Left colon (tissue), 2 donors: ENCODE results near the gene SRGAP1. TPM values are rescaled to one million over a fixed set of nuclear protein-coding genes. Genes with fewer than 3 reads are reported as not detected.

ENCODE experiments used
- ATAC-seq: fragments of 200-7000 bp; cut with Tn5 transposase; one replicate; pipeline ENCODE4 v1.9.1; 2020; ENCODE audit warnings: mild to moderate bottlenecking, moderate library complexity
- DNase-seq, 2 donors: peaks; one replicate each; pipeline ENCODE4 v3.0.0-alpha.2; 2020
- intact Hi-C, 2 donors: fragments of 100-400 bp; cut with DNase I in 1 of 2; cut with micrococcal nuclease in 1 of 2; formaldehyde crosslinking; loops; one replicate each; pipeline versions ENCODE4 v1.11.2 to v1.14.0; 2022; cut with DNase I, micrococcal nuclease
- total RNA-seq, 2 donors: library from RNA; stranded (reverse); fragmentation: NEBNext Ultra II Directional; extraction: Animal tissue kit (Norgen Biotek cat#: 25700); gene quantifications; one replicate each; pipeline ENCODE4 v1.2.1, GENCODE V29; 2021
- donor health status: DM: no; HTN: no; CAD: no.
- donor health status: DM: yes; HTN: yes; CAD: no.

The SRGAP1 gene
- total RNA-seq, 2 donors from 2014 or later = 18.6 to 22.7 TPM

DNA sequence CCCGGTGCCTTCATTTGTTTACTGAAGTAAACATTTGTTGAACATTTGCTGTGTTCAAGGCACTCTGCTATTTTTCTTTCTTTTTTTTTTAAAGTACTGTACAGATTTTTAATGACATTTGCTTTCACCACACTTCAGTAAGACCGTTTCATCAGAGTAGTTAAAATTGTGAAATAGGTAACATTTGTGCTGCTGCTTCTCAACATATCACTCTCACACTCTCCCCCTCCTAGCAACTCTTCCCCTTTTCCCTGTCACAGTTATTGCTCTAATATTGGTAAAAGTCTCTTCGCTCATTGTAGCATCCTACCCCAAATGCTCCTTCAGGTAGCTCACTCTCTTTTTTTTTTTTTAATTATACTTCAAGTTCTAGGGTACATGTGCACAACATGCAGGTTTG is 49.6 kb downstream of the SRGAP1 start:
- intact Hi-C loops = no loop called here
- no peak for DNase-seq
- no peak for ATAC-seq

DNA sequence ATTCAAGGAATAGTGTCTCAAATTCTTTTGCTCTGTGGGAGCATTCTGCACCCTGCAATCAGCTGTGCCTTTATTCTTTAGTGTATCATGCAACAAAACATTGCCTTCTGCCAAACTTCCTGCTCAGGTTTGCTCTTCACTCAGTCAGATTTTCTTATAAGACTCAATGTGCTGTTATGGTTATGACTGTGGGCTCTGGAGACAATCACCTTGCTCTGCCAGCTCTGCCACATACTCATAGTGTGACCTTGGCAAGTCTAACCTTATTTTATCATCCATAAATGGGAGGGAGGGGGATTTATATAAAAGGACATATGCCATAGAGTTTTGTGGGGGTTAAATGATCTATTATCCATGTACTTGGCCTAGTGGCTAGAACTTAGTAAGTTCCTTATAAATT is 51.3 kb downstream of the SRGAP1 start:
- ATAC-seq = no peak
- intact Hi-C loops = no loop called here

DNA sequence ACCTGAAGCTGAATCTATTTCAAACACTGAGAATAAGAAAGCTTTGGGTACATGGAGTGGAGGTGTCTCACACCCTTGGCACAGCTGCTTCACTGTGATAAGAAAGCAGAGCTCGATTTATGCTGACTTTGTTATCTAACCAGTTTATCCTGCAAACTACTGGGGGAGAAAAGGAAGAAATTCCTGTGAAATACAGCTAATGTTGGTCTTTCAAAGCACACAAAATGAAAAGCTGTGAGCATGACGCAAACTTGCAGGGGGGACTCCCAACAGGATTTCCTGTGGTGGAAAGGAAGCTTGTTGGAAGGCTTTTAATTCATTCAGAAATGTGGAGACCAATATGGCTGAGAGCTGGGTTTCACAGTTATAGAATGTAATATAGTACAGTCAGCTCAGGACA is 53.4 kb downstream of the SRGAP1 start:
- intact Hi-C loops = no loop called here
- DNase-seq = no peak
- ATAC-seq = no peak

More for the DNA sequence above, 51.3 kb downstream of the SRGAP1 start:
- no peak for DNase-seq

DNA sequence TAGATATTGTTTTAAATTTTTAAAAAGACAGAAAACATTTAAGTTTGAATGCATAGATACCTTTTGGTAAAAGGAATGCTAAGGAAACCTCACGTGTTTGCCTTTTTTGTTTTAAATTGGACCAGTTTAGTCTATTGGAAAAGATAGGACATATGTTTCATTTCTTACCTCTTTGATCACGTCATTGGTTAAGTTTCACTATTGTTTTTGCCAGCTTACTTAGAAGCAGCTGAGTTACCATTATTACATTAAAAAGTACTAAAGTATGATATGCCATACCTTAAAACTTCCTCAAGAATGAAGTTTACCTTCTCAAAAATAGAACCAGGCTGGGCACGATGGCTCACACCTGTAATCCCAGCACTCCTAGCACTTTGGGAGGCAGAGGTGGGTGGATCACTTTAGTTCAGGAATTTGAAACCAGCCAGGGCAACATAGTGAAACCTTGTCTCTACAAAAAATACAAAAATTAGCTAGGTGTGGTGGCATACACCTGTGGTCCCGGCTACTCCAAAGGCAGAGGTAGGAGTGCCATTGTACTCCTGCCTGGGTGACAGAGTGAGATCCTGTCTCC is 54.4 kb downstream of the SRGAP1 start:
- DNase-seq = no peak
- intact Hi-C loops = no loop called here
- ATAC-seq = no peak

DNA sequence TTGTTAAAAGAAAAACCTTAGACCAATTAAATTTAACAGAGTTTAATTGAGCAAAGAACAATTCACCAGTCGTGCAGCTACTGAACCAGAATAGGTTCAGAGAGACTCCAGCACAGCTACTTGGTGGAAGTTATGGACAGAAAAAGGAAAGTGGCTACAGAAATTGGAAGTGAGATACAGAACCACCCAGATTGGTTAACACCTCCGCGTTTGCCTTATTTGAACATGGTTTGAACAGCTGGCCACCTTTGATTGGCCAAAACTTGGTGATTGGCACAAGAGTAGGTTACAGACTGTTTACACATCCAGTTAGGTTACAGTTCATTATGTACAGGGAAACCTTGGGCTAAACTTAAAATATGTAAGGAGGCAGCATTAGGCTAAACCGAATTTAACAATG is 54.9 kb downstream of the SRGAP1 start:
- DNase-seq = no peak
- intact Hi-C loops = no loop called here
- ATAC-seq = peak; percentile 45

DNA sequence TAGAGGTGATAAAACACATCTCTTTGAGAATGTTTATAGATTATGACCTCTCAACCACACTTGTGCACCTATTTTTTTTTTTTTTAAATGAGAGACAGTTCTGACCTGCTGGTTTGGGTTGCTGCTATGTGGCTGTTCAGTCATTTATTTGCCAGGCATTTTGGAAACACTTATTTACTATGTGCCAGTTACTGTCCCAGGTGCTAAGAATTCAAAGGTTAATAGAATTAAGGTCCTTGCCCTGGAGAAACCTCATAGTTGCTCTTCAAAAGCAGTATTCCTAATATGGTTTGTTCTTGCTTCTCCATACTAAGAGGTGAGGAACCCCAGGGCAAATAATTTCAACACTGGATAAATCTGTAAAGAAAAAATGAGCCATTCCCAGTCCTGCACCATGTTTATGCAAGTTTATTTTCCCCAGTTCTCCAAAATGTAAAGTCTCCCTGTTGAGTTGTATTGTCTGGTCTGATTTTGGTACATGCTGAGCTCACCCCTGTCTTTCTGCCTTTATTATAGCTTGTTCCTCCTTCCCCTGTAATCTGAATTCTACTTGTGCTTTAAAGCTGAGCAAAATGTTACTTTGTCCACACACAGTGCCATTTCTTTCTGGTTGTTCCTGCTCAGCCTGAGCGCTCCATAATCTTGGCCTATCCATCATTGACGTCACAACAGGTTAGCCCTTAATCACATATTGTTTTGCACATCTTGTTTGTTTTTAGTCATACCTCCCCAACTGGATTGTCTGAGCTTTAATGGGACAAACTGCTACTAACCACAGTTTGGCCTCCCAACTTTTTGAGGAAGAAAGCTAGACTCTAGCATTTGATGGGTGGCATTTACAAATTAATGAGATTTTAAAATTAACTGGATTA is 56.7 kb downstream of the SRGAP1 start:
- ATAC-seq (peak; percentile 55), DNase-seq (no peak)
- intact Hi-C loops = no loop called here

DNA sequence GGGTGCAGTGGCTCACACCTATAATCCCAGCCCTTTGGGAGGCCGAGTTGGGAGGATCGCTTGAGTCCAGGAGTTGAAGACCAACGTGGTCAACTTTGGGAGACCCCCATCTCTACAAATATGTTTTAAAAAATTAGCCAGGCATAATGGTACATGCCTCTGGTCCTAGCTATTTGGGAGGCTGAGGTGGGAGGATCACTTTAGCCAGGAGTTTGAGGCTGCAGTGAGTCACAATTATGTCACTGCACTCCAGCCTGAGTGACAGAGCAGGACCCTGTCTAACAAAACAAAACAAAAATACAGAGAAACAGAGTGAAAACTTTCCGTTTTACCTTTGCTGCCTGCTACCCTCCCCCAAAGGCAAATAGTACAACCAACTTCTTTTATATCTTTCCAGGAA is 60.2 kb downstream of the SRGAP1 start:
- intact Hi-C loops = no loop called here
- ATAC-seq (no peak), DNase-seq (no peak)

DNA sequence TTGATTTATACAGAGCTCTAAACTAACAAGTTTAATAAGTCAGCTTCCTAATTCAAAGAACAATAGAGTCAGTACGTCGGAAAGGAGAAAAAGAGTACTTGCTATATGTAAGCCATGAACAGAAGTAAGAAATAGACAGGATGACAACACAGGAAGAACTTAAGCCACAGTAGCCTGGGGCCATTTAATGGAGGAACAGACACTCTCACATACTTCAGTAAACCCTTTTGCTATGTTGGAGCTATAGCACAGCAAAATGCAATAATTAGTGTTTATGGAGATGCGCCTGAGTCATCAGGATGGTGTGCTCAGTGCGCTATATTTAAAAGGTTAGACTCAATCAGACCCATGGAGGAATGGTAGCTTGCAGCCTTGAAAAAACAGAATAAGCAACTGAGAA is 61.0 kb downstream of the SRGAP1 start:
- DNase-seq (no peak), ATAC-seq (peak; percentile 22)
- intact Hi-C loops = no loop called here

DNA sequence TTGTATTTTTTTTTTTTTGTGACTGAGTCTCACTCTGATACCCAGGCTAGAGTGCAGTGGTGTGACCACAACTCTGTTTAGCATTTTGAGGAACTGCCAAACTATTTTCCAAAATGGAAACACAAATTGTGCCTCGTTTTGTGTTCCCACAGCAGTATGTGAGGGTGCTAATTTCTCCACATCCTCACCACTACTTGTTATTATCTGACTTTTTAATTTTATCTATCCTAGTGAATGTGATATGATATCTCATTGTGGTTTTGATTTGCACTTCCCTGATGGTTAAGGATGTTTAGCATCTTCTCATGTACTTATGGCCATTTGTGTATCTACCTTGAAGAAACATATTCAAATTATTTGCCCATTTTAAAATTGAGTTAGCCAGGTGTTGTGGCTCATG is 62.4 kb downstream of the SRGAP1 start:
- intact Hi-C loops = no loop called here

DNA sequence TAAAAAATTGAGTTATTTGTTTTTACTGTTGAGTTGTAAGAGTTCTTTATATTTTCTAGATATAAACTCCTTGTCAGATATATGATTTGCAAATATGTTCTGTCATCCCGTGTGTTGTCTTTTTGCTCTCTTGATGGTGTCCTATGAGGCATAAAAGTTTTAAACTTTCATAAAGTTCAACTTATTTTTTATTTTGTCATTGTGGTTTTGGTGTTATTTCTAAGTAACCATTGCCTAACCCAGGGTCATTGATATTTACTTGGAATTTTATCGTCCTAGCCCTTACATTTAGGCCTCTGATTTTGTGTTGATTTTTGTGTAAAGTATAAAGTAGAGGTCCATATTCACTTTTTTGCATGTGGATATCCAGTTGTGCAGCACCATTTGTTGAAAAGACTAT is 63.1 kb downstream of the SRGAP1 start:
- DNase-seq = no peak
- ATAC-seq = no peak
- intact Hi-C loops = no loop called here

More for the DNA sequence above, 62.4 kb downstream of the SRGAP1 start:
- ATAC-seq (no peak), DNase-seq (no peak)

DNA sequence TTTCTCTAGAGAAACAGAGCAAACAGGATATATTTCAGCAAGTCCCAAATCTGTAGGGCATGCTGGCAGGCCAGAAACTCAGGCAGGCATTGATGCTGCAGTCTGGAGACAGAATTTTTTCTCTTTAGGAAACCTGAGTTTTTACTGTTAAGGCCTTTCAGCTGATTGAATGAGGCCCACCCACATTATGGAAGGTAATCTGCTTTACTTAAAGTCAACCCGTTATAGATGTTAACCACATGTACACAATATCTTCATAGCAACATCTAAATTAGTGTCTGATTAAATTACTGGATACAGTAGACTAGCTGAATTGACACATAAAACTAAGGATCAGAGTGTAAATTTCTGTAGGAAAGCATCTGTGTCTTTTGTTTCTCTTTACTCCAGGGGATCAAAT is 65.2 kb downstream of the SRGAP1 start:
- intact Hi-C loops = no loop called here
- no peak for ATAC-seq
- no peak for DNase-seq

DNA sequence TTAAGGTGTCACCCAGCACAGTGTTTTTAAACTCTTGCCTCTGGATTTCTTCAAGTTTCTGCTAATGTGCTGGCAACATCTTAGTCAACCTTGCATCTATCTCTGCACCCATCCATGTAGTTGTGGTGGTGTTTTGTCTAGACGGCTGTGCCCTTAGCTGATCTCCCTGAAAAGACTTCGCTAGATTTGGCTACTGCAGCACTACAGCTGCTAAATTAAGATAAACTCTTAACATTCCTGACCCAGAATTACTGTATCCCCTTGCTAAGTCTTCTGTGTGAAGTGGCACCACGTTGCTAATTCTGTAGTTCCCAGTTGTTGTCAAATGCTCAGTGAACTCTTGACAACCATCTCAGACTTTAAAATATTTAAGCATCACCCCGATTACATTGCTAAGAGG is 66.8 kb downstream of the SRGAP1 start:
- DNase-seq (no peak), ATAC-seq (no peak)
- intact Hi-C loops = no loop called here

DNA sequence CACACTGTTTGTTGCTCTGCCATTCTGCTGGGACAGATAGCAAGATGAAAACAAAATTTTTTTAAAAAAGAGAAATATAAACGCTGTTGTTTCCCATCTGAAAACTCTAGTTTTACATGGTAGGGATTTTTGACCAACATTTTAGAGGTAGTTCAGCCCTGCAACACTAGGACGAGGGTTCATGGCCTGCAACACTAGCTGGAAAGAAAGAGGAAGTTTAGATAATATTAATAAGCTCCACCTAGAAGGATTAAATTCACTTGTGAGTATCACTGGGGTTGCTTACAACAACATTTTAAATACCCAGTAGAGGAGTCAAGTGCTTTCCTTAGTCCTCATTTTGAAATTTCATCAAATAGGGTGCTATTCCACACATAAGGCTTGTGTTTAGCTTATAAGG is 68.2 kb downstream of the SRGAP1 start:
- intact Hi-C loops = no loop called here
- DNase-seq (no peak), ATAC-seq (no peak)

DNA sequence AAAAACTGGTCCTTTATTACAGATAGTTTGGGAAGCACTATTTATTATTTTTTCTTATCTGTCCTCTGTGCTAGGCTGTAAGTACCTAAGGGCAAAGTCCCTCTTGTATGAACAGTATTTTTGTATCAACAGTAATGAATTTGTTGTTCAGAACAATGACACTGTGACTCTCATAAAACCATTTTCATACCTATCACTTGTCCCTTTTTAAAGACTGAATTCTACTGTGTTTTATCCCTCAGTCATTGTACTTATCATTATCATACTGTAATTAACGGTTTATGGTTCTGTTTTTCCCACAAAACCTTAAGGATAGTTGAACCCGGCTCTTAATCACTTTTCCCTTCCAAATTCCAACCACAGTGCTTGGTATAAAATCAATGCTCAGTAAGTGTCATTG is 69.4 kb downstream of the SRGAP1 start:
- DNase-seq (no peak), ATAC-seq (peak; percentile 14)
- intact Hi-C loops = no loop called here

DNA sequence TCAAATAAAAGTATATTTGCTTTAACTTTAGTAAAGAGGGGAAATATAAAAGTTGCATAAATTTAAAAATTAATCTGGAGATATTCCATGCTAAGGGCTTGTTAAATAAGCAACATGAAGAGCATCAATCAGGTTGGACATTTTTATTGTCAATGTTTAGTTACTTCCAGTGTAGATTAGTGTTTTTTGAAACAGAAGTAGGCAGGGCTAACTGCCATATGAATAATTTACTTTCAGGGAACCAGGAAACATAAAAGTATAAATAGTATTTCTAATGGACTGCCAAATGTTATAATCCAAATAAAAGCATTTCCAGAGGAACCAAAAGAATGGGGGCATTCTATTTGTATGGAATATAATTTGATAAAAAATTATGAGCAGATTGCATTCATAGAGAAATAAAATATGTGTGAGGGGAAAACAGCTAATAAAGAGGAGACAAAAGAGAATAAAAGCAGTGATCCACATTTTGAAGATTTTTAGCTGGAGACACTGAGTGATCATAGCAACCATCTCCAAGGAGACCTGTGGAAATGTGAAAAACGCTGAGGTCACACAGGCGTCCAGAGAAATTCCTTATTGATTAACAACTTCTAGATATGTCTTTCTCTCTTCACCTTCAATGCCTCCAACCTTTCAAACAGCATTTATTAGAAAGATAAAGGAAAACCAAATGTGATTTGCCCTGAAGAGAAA is 70.8 kb downstream of the SRGAP1 start:
- ATAC-seq (no peak), DNase-seq (no peak)
- intact Hi-C loops = no loop called here

DNA sequence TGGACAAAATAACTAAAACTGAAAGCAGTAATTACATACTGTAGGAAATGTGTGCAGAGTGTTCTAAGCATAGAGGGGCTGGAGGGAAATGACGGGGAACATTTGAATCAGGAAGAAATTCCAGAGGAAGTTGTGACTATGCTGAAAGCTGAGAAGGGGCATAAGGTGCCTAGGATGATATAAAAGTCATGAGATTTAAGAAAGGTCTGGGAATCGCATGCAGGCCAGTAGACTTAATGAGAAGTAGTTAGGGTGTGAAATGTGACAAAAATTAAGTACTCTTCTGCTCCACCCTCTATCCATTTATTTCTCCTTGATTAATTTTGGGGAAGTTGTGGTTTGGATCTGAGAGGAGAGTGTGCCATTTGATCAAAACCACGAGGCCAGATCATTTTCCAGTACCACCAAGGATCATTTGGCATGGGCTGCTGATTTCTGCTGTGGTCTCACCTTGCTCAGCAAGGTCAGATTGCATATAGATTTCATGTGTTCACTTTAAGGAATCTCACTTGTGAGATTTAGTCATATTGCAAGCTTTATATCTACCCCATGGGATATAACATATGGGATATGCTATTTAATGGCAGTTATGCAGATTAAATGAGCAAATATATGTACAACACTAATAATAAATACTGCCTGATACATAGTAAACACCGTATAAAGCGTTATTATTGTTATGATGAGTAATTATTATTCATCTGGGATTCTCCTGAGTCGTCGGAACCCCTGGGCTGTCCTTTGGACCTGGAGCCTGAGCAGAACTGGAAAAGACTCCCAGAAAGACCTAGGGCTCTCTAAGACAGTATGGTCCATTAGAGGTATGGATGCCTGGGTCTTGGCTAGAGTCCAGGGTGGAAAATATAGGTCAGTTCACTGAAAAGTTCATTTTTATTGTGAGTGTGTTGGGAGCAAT is 72.3 kb downstream of the SRGAP1 start:
- intact Hi-C loops = no loop called here
- no peak for ATAC-seq
- no peak for DNase-seq

DNA sequence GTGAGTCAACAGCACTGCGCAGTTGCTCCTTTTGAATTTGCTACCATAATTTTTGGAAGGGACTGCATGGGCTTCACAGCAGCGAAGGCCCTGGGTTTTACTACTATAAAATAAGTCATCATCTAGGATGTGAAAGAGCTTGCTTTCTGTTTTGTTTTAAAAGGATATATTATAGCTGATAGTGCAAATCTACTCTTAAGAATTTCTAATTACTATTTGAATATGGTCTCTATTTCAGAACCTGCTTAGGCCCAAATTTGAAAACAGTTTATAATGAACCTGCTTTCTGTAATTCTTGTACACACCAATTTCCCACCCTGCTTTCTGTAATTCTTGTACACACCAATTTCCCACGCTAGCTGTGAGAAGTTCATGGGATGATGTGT is 73.0 kb downstream of the SRGAP1 start:
- intact Hi-C loops = no loop called here
- ATAC-seq = no peak
- no peak for DNase-seq

DNA sequence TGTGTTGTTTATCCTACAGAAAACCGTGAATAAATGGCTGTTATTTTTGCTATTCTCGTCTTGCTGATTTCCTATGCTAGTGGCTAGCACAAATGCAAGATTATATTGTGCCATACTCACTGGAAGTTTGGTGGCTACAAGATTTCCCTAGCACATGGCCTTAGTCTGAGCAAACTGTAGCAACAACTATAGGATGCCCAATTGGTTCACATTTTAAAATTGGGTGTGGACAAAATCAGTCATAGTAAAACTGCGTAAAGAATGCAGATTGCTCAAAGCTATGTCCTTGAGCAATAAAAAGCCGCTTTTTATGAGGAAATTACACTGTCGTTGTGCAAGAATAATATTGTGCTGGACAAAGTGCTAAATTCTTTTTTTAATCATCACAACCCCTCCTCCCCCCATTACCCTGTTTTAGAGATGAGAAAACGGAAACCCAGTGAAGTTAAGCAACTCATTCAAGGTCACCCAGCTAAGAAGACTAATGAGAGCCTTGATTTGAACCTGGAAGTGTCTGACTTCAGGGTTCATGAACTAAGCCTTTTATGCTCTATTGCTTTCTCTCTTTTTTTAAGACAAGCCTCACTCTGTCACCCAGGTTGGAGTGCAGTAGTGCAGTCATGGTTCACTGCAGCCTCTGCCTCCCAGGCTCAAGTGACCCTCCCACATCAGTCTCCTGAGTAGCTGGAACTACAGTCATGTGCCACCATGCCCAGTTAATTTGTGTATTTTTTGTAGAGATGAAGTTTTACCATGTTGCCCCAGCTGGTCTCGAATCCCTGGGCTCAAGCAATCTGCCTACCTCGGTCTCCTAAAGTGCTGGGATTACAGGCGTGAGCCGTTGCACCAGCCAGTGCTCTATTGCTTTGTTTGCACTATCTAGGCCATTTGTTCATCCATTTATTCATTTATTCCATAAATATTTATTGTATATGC is 73.6 kb downstream of the SRGAP1 start:
- DNase-seq = peak; percentile 23 to 37
- intact Hi-C loops = no loop called here
- peak; percentile 79 for ATAC-seq
